ENCODE results near the gene IL6R. TPM values are rescaled to one million over a fixed set of nuclear protein-coding genes. Genes with fewer than 3 reads are reported as not detected.

The IL6R gene
- total and polyA plus RNA-seq, 2 of the 4 experiments (the other 2 are of a cell fraction), result 5.3 to 9.5 TPM

DNA sequence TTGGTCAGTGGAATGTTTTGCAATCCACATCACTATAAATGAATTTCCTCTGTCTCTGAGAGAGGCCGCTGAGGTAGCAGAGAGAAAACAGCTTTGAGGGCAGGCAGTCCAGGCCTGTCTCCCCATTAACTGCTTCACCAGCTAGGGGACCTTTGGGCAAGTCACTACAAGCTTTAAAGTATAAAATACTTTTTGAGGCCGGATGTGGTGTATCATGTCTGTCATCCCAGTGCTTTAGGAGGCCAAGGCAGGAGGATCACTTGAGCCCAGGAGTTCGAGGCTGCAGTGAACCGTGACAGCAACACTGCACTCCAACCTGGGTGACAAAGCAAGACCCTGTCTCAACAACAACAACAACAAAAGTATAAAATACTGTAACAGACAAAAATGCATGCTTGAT lies 6.4 kb downstream of the IL6R start:
- ATAC-seq (ENCODE audit: low read depth), result no peak
- no peak overlapping the region for H2AK9ac ChIP-seq (replicated peaks; ENCODE audit: low read depth, low read length, poor library complexity)
- no peak overlapping the region for H3K4me3 ChIP-seq (ENCODE audit: insufficient read depth, low read depth, low read length)
- no peak overlapping the region for H3K9ac ChIP-seq (ENCODE audit: low read depth, low read length)
- peaks cover 18% of the 10 kb centered on the region for H3K4me1 ChIP-seq (ENCODE audit: control insufficient read depth, insufficient read depth, low read length)
- intact Hi-C loops (cut with micrococcal nuclease), result no loop called here
- H3K79me1 ChIP-seq (ENCODE audit: low read depth in 1 of 2, low read length in 2 of 2), result peaks cover 10 to 16% of the 10 kb centered on the region in 2 experiments; a peak in 2 of 4 replicates
- no TSS peak for BruUV-seq (replicated peaks)
- no peak for DNase-seq
- H4K20me1 ChIP-seq (ENCODE audit: insufficient read depth, low read length), result peaks cover 10% of the 10 kb centered on the region
- H3K27me3 ChIP-seq (ENCODE audit: control insufficient read depth, insufficient read depth, low read length), result no peaks in the 10 kb centered on the region
- H4K91ac ChIP-seq (ENCODE audit: insufficient read depth, low read depth, low read length), result no peak overlapping the region
- H3K9me1 ChIP-seq (ENCODE audit: insufficient read depth, low read length), result 0 out of 2 replicates have a peak, but pooled peaks cover 3% of the 10 kb centered on the region
- no peak overlapping the region for H4K5ac ChIP-seq (ENCODE audit: low read depth, low read length)
- dilution Hi-C loops (cut with HindIII; ENCODE audit: low sequenced_read_pairs, unreplicated experiment), result no loop called here
- peak; percentile 8; the same call in 1 of the 2 replicates for TF ChIP-seq CEBPB (IDR thresholded peaks at IDR 0.05; ENCODE audit: low read depth, low read length)
- TF ChIP-seq, protein P1, sequence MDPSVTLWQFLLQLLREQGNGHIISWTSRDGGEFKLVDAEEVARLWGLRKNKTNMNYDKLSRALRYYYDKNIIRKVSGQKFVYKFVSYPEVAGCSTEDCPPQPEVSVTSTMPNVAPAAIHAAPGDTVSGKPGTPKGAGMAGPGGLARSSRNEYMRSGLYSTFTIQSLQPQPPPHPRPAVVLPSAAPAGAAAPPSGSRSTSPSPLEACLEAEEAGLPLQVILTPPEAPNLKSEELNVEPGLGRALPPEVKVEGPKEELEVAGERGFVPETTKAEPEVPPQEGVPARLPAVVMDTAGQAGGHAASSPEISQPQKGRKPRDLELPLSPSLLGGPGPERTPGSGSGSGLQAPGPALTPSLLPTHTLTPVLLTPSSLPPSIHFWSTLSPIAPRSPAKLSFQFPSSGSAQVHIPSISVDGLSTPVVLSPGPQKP (IDR thresholded peaks at IDR 0.05; ENCODE audit: borderline replicate concordance, low read depth, low read length), result no peak
- TF ChIP-seq NFE2L2 (IDR thresholded peaks at IDR 0.05; ENCODE audit: low read depth, low read length), result no peak
- H2BK120ac ChIP-seq (ENCODE audit: low read depth, low read length), result no peak overlapping the region
- H2BK5ac ChIP-seq (ENCODE audit: low read depth, low read length, poor library complexity, severe bottlenecking), result no peak overlapping the region
- no peak overlapping the region for H4K8ac ChIP-seq (ENCODE audit: low read depth in 2 of 2, low read length in 2 of 2)
- H3K9me3 ChIP-seq (ENCODE audit: control insufficient read depth, insufficient read depth, low read length), result no peaks in the 10 kb centered on the region
- H3K23ac ChIP-seq (ENCODE audit: low read depth, low read length), result no peak overlapping the region
- H3K27ac ChIP-seq (ENCODE audit: insufficient read depth, low read length), result no peak overlapping the region
- in situ Hi-C loops (cut with MboI; ENCODE audit: low sequenced_read_pairs), result no loop called here
- no peak overlapping the region for H3K14ac ChIP-seq (replicated peaks; ENCODE audit: low read depth, low read length)
- H2AK5ac ChIP-seq (ENCODE audit: low read depth, low read length), result no peak overlapping the region
- H3K18ac ChIP-seq (ENCODE audit: low read depth, low read length), result no peak overlapping the region
- ChIA-PET CTCF (no interaction called here), POLR2A (ENCODE audit: unreplicated experiment) (no interaction called here)
- H3K4ac ChIP-seq (ENCODE audit: low read depth, low read length), result no peak overlapping the region
- no CpG with 5 or more reads among the region's 4 CpGs for WGBS, 2 experiments (ENCODE audit: extremely low coverage in 2 of 2, insufficient read length in 1 of 2)
- no peaks in the 10 kb centered on the region; the same call in 1 of the 2 replicates for H3K36me3 ChIP-seq (ENCODE audit: control insufficient read depth, insufficient read depth, low read length)
- no peak overlapping the region for H3K4me2 ChIP-seq (ENCODE audit: low read depth, low read length)
- no peak overlapping the region for H2BK20ac ChIP-seq (ENCODE audit: low read depth, low read length)
- no peak overlapping the region for H3K56ac ChIP-seq (ENCODE audit: extremely low read depth, insufficient read depth, low read length)
- no peak overlapping the region for H2BK15ac ChIP-seq (ENCODE audit: low read depth, low read length)
- H2AFZ ChIP-seq (replicated peaks; ENCODE audit: low read length, poor library complexity), result no peak overlapping the region

Data from IMR-90 (cell line).